ENCODE measurements around the gene PLEKHA8. TPM values are rescaled to one million over a fixed set of nuclear protein-coding genes. Genes with fewer than 3 reads are reported as not detected.
A peak's percentile ranks its signal among the peaks of the same experiment; 100 is the strongest.

PLEKHA8 gene
- total and polyA plus RNA-seq, 2 of the 8 experiments (the other 6 are each of a cell fraction or from before 2014, with no cell fraction given) = 10.7 to 44.0 TPM

GRCh38 chr7:30166155-30166840, 138.1 kb downstream of the PLEKHA8 start:
- CTCF ChIA-PET (ENCODE audit: partially characterized antibody) = interaction anchor here (0.6 to 2.1 kb wide), 13 partner anchors 10 to 397 kb away, joined by 3 to 10 read pairs (median 3); no protein-coding TSS in a partner anchor
- Histone ChIP-seq H4K8ac (ENCODE audit: extremely low read depth, insufficient read depth, low read length) (no peak overlapping the region; the same call in 1 of the 2 replicates), H2AK5ac (ENCODE audit: low read depth, low read length) (no peak overlapping the region), H4K91ac (replicated peaks; ENCODE audit: insufficient read length, low read length) (no peak overlapping the region), H3K4me2 (ENCODE audit: insufficient read depth in 1 of 2, low read depth in 2 of 2, low read length in 2 of 2) (no peak overlapping the region), H3K14ac (ENCODE audit: insufficient read length) (no peak overlapping the region), H3K23me2 (ENCODE audit: low read depth, low read length) (no peaks in the 10 kb centered on the region; the same call in 1 of the 2 replicates), H3K4me3 (ENCODE audit: extremely low read depth in 1 of 4, insufficient read depth in 2 of 4, low read depth in 3 of 4, low read length in 4 of 4) (no peak overlapping the region), H3K79me1 (ENCODE audit: low read depth, low read length) (no peaks in the 10 kb centered on the region), H3K9me3 (ENCODE audit: insufficient read depth in 2 of 2, low read depth in 1 of 2, low read length in 1 of 2) (no peaks in the 10 kb centered on the region), H2BK120ac (replicated peaks; ENCODE audit: low read depth, low read length) (no peak overlapping the region), H3K27ac (ENCODE audit: low read depth, low read length) (no peak overlapping the region), H2BK20ac (ENCODE audit: low read length) (peak overlapping the region; percentile 40; the same call in 1 of the 2 replicates), H2BK15ac (ENCODE audit: low read length) (no peak overlapping the region), H2BK12ac (ENCODE audit: low read depth, low read length) (peak overlapping the region; percentile 70), H3K36me3 (ENCODE audit: control insufficient read depth in 2 of 4, insufficient read depth in 4 of 4, low read length in 3 of 4) (no peaks in the 10 kb centered on the region), H2AFZ (ENCODE audit: low read length) (no peak overlapping the region), H3K79me2 (ENCODE audit: control insufficient read depth in 1 of 2, insufficient read depth in 2 of 2, low read length in 2 of 2) (no peaks in the 10 kb centered on the region), H4K5ac (ENCODE audit: insufficient read length, low read depth, low read length) (no peak overlapping the region), H3K9ac (replicated peaks in 1 of 4; ENCODE audit: extremely low read depth in 1 of 4, low read depth in 3 of 4, low read length in 3 of 4) (no peak overlapping the region), H2BK5ac (ENCODE audit: low read depth, low read length) (no peak overlapping the region), H3K56ac (replicated peaks; ENCODE audit: insufficient read length, low read depth, low read length) (no peak overlapping the region), H3K4me1 (replicated peaks in 1 of 4; ENCODE audit: control insufficient read depth in 3 of 4, insufficient read depth in 4 of 4, low read length in 3 of 4) (peaks cover 9 to 28% (median 25%) of the 10 kb centered on the region in 4 experiments), H3K27me3 (replicated peaks in 1 of 4; ENCODE audit: control insufficient read depth in 3 of 4, extremely low read depth in 1 of 4, insufficient read depth in 3 of 4, low read length in 3 of 4) (peaks cover 0 to 12% (median 7%) of the 10 kb centered on the region in 4 experiments; a peak in 5 of 7 replicates), H3K4ac (replicated peaks; ENCODE audit: insufficient read length, low read depth, low read length) (no peak overlapping the region), H4K20me1 (replicated peaks in 1 of 2; ENCODE audit: control insufficient read depth in 1 of 2, insufficient read depth in 2 of 2, low read length in 2 of 2) (peaks cover 0 to 2% of the 10 kb centered on the region in 2 experiments), H3K23ac (ENCODE audit: insufficient read length) (no peak overlapping the region), H3K18ac (ENCODE audit: extremely low read depth, low read length) (no peak overlapping the region)
- no peak for DNase-seq (ENCODE audit: low read depth in 1 of 2, low spot score in 2 of 2)
- WGBS, 2 experiments (ENCODE audit: extremely low coverage in 1 of 2, insufficient coverage in 1 of 2, insufficient read length in 1 of 2, insufficient replicate concordance in 2 of 2, low coverage in 1 of 2, low lambda C conversion rate in 2 of 2, missing lambda C conversion rate in 1 of 2) = 91% methylated on average over 12 of the region's 12 CpGs; no CpG with 5 or more reads in 1 of the 2 experiments
- FAIRE-seq = no peak
- POLR2A ChIA-PET (ENCODE audit: partially characterized antibody) = interaction anchor here (0.9 kb wide), 1 partner anchor 11 kb away, joined by 3 read pairs; no protein-coding TSS in a partner anchor
- TF ChIP-seq KDM5A (IDR thresholded peaks at IDR 0.05; ENCODE audit: low read length) (no peak), JUN (IDR thresholded peaks at IDR 0.05; ENCODE audit: low read depth, low read length) (no peak), GABPA (IDR thresholded peaks at IDR 0.05; ENCODE audit: borderline replicate concordance, insufficient read depth, low read length) (no peak), CHD1 (IDR thresholded peaks at IDR 0.05; ENCODE audit: low read depth, low read length) (no peak), SIN3A (conservative IDR thresholded peaks at IDR 0.05 in 1 of 2, IDR thresholded peaks at IDR 0.05 in 1 of 2; ENCODE audit: low read depth in 1 of 2, low read length in 2 of 2) (no peak), EP300 (IDR thresholded peaks at IDR 0.05; ENCODE audit: borderline replicate concordance in 1 of 2, low read depth in 2 of 2, low read length in 2 of 2) (no peak), SUZ12 (IDR thresholded peaks at IDR 0.05; ENCODE audit: low read length) (no peak), EZH2 (IDR thresholded peaks at IDR 0.05; ENCODE audit: low read depth, low read length, severe bottlenecking) (no peak), EGR1 (IDR thresholded peaks at IDR 0.05; ENCODE audit: borderline replicate concordance, low read depth, low read length) (no peak), ATF2 (IDR thresholded peaks at IDR 0.05; ENCODE audit: low read length) (no peak)
